GM18502 (cell line): Measurements from ENCODE around the gene AVPR1A.

Source experiments
- ATAC-seq: cut with Tn5 transposase; IDR thresholded peaks from one replicate; pipeline ENCODE4 v1.9.1; 2021; ENCODE audit warnings: mild to moderate bottlenecking; ENCODE audit not compliant: unreplicated experiment, poor library complexity

Gene AVPR1A

GRCh38 chr12:63095369-63095980, 55.5 kb downstream of the AVPR1A start:
- no peak for ATAC-seq

GRCh38 chr12:63093711-63094110, 57.3 kb downstream of the AVPR1A start:
- no peak for ATAC-seq

- no peak for ATAC-seq
Measured at GRCh38 chr12:63093084-63093483, 57.9 kb downstream of the AVPR1A start.
